Activated T-cell treated with anti-CD3 and anti-CD28 coated beads for 1 hour (primary cell): ENCODE data around the gene MAZ.

Experiments
- DNase-seq: peaks from one replicate; pipeline ENCODE4 v3.0.0-alpha.2; 2020; ENCODE audit warnings: low read depth

The MAZ gene

DNA sequence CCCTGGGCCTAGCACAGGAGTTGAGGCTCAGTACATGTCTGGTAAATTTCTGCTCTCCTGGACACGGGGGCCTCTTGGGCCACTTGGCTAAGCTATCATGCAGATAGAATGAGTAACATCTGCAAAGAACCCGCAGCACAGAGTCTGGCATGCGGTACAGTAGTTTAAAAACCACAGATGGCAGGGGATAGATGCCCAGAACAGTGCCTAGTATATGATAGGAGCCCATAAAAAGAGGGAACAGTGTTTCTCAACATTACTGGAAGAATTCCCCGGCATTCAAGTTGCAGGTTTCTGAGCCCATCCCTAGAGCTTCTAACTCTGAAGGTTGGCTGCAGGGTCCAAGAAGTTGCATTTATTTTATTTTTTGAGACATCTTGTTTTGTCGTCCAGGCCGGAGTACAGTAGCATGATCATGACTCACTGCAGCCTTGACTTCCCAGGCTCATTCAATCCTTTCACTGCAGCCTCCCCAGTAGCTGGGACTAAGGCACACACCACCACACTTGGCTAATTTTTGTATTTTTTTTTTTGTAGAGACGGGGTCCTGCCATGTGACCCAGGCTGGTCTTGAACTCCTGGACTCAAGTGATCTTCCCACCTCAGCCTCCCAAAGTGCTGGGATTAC is 50.9 kb downstream of the MAZ start:
- no peak for DNase-seq

GRCh38 chr16:29858149-29858849 is 52.0 kb downstream of the MAZ start:
- no peak for DNase-seq

DNA sequence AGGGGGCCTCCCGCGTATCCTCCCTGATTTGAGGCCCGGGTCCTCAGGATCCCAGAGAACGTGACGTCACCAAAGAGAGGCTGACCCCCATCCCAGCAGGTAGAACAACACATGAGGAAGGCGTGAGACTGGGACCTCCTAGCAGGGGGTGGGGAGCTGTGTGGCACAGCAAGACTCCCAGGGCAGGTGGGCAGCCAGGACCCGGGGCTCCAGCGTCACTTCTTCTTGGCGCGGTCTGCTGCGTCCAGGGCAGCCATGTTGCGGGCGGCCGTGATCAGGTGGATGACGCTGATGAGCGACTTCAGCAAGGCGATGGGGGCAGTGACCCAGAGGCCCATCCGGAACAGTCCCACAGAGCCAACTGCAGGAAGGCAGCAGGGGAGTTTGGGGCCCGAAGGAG is 52.6 kb downstream of the MAZ start:
- DNase-seq: no peak

GRCh38 chr16:29860218-29860617 is 53.9 kb downstream of the MAZ start:
- DNase-seq: no peak
